DMS53 (cell line): ENCODE results near the gene THBS4.
"Not testable (repeated sequence)": the region's sequence is repeated elsewhere in the genome, so short reads cannot be mapped to it uniquely, and the experiment has no call there.

Experiments used
- DNase-seq: peaks from one replicate; lab custom pipeline; 2025; lab: John Stamatoyannopoulos, UW

The THBS4 gene

DNA sequence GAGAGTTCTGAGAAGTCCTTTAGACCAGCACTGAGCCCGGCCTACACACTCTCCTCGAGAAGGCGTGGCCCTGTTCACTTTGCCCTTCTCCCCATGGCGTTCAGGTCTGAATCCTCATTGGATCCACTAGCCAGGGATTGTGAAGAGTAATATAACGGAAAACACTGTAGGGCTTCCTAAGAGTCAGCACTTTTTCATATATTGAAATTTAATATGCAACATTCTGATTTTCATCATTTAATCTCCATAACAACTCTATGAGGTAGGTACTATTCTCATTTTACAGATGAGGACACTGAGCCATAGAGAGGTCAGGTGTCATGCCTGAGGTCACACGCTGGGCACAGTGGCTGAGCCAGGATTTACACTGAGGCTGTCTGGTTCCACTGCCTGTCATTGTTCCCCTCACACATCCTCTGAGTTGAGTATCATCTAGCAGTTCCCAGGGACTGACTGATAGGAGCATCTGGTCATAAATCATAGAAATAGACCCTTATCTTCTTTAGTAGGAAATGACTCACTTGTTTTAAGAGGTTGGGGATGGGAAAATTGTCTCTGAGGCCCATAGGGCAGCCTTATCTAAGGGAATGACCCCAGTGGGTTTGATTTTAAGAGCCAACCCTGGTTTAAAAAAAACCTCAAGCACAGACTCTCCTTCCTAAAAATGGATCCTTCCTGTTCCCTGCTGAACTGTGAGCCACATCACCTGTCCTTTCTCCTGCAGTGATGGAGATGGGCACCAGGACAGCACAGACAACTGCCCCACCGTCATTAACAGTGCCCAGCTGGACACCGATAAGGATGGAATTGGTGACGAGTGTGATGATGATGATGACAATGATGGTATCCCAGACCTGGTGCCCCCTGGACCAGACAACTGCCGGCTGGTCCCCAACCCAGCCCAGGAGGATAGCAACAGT, 41.2 kb downstream of the THBS4 start:
- peak; percentile 40 for DNase-seq

DNA sequence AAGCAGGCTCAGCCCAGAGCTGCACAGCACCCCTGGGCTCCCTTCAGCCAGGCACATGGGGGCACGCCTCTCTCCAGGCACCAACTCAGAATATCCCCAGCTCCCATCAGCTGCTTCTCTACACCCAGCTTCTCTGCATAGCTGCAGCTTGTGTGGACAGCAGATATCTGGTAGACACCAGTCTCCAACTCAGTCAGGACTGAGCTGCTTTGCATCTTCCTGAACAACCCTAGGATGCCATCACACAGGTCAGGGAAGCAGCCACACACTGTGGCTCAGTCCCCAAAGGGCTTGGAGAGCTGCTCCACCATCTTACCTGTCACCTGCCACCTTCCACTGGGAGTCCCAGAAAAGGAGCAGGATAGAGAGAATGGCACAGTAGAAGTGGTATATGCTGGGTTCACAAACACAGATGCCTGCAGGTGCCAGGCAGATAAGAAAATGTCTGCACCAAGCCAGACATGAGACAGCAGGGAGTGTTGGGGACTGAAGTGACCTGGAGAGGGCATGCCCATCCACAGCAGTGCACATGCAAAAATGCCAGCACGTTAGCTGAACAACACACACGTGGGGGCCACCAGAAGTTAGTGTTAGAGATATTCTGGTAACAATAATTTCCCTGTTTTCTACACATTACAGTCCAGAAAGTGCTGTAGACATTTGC, 42.0 kb downstream of the THBS4 start:
- no peak for DNase-seq

DNA sequence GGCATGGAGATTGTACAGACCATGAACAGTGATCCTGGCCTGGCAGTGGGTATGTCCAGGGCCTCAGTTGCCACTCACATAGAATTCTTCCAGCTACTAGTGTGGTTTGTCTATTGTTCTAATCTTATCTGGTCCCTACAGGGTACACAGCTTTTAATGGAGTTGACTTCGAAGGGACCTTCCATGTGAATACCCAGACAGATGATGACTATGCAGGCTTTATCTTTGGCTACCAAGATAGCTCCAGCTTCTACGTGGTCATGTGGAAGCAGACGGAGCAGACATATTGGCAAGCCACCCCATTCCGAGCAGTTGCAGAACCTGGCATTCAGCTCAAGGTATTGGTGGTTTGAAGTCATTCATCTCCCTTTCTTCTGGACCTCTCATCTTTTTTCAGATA, 43.8 kb downstream of the THBS4 start:
- DNase-seq: no peak

DNA sequence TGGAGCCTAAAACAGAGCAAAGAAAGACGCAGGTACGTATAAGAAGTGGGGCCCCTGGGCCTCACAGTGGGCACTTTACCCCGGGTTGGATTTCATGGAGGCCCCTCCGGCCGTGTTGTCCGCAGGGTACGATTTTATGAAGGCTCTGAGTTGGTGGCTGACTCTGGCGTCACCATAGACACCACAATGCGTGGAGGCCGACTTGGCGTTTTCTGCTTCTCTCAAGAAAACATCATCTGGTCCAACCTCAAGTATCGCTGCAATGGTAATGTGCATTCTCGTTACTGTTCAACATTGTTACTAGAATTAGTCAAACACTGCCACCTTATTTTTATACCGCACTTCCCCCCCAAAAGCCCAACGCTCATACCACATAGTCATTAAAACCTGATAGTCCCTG, 47.1 kb downstream of the THBS4 start:
- no peak for DNase-seq

DNA sequence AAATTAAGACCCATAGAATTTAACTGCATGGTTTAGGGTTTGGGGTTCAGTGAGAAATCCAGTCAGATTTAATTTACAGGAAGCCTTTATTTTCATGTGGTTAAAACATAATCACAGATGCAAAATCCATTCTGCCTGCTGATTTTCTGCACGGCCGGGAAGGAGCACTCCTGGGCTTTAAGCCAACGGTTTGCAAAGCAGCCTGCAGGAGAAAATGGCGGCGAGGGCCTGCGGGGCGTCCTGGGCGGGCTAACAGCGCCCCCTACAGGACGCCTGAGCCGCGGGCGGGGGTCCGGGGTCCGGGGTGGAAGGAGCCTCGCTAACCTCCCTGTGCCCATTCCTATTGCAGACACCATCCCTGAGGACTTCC, 47.6 kb downstream of the THBS4 start:
- peak; percentile 90 for DNase-seq

DNA sequence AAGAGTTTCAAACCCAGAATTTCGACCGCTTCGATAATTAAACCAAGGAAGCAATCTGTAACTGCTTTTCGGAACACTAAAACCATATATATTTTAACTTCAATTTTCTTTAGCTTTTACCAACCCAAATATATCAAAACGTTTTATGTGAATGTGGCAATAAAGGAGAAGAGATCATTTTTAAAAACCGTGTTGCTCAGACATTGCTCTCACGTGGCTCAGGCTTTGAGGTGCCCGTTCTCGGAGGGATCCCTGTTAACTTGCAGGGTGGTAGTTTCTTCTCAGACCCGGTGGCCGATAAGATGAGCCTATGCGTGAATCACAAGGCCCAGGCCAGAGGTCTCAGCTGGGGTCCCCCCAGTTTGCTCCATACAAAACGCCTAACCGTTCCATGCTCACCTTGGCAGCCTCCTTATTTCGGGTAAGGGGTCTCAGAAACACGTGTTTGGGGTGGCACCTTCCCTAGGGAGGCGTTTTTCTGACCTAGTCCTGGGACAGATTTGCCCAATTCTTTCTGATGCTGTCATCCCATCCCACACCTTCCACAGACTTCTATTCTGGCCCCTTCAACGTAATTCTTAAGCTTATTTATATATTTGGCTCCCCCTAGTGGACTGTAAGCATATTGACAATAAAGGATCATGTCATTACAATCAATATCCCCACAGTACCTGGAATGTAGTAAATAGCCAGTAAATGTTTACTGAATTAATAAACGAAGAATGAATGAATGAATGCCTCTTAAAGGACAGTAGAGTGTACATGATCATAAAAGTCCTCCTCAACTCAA, 48.1 kb downstream of the THBS4 start:
- peak; percentile 91 for DNase-seq

DNA sequence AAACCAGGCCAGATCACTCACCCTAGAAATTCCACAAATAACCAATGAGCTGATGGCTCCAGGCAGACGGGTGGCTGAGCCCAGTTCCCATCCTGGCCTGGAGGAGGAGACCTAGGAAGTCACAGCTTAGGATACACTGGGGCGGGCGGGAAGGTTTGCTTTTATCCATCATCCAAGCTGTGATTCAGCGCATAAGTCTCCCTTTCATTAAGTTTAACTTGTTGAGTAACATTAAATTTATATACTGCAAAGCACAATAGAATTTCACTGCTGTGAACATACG, 55.7 kb downstream of the THBS4 start:
- DNase-seq: no peak

DNA sequence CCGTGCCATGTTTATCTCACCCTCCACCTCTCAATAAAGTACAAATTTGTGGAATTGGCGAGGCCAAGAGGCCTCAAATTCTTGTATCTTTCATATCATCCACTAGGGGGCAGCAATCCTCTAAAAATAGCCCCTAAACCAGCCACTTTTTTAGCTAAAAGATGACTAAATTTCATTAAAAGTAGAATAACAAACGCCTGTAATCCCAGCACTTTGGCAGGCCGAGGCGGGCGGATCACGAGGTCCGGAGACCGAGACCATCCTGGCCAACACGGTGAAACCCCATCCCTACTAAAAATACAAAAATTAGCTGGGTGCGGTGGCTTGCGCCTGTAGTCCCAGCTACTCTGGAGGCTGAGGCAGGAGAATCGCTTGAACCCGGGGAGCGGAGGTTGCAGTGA, 56.6 kb downstream of the THBS4 start:
- DNase-seq: peak; percentile 74

DNA sequence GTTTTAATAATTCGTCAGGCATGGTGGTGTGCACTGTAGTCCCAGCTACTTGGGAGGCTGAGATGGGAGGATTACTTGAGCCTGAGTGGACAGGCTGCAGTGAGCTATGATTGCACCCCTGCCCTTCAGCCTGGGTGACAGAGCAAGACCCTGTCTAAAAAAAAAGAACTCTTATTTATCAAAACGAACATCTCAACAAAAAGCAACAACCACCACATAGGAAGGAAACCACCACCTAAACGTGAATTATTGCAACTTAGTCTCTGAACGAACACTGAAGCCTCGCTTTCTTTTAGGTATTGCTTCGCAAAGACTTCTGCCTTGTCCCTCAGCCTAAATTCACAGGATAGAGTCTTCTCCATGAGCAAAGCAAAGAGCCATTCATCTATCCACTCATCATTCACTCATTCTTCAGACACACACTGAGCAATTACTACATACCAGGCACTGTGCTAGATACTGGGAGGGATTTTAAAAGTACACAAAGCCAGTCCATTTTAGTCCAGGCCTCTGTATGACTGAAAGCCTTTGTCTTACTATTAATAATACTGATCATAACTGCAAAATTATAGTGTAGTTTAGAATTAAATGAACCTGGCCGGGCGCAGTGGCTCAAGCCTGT, 57.4 kb downstream of the THBS4 start:
- DNase-seq: no peak

DNA sequence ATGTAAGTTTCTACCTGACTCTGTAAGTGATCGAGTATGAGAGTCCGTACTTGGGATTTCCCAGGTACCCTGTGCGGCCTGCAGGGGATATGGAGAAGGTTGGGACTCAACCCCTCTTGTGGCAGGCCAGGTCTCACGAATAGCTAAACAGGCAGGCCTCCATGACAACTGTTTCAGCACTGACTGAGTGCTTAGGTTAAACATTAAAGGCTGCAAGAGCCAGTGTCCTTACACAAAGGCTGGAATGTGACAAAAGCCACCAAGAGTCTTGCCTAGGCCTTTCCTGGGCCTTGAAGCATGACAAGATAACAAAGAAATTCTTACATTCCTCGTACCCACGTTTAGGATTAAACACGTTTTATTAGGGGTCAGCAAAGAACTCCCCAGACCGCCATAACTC, 58.6 kb downstream of the THBS4 start:
- peak; percentile 23 for DNase-seq

DNA sequence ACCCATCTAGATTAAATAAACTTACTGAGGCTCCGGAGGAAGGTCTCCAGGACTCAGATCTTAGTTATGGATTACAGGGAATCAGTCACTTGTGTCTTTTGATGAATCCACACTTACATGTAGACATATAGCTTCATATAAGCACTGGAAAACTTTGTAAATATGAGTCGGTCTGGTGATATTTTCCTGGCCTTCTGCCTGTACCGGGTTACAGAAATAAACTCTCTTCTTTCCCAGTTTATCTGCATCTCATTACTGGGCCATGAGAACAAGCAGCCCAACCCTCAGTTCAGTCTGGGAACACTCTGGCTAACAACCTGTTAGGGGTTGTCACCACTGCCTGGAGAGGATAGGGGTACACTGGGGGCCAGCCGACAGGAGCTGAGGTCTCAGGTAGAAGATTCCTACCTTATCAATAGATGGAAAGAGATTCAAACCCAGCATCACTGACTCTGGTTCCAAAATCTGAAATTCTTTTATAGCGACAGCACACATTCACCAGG, 59.1 kb downstream of the THBS4 start:
- no peak for DNase-seq

DNA sequence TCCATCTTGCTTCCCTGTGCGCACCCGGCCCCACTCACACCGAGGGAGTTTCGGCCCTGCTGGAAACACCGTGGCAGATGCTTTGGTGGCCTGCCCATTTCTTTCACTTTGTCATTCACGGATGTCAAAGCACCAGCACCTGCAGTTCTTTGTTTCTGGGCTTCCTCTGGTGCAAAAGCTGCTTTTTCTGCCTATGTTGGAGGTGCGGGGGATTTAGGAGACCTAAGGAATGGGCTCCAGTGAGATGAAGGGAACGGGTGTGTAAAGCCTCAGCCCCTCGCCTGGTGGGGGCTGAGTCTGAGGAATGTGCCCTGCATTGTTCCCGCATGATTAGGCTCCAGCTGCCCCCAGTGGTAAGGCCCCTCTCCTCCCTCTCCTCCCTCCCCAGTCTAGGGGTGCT, 62.3 kb downstream of the THBS4 start:
- no peak for DNase-seq

DNA sequence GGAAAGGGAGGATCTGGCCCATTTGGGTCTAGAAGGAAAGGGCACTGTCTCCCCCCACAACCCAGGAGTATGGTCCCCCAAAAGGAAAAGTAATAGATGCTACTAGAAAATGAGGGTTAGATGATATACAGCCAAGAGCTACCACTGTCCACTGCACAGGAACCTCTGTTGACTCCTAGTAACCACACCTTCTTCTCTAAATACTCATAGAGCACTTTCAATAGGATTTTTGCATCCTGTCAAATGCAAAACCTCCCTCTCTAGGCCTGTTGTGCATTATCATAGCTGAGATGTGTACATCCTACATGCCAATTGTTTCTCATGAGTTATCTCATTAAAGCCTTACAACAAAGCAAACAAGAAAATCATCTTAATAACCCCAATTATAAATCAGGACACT, 66.8 kb downstream of the THBS4 start:
- no peak for DNase-seq

DNA sequence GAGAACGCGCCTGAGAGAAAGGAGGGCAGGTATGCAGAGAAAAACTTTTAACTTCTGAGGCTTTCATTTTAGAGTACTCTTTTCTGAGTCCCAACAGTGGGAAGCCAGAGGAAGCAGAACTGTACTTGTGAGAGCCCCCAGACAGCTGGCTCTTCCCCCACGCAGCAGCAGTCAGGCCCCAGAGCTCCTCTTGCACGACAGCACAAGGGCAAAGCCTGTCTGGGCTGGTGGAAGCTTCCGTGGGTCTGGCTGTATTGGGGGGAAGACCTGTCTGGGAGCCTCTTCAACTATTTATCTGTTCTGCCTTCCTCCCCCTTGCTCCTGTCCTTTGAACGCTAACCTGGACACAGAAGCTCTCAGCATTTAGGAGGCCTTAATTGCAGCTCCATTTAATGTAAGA, 68.2 kb downstream of the THBS4 start:
- no peak for DNase-seq

DNA sequence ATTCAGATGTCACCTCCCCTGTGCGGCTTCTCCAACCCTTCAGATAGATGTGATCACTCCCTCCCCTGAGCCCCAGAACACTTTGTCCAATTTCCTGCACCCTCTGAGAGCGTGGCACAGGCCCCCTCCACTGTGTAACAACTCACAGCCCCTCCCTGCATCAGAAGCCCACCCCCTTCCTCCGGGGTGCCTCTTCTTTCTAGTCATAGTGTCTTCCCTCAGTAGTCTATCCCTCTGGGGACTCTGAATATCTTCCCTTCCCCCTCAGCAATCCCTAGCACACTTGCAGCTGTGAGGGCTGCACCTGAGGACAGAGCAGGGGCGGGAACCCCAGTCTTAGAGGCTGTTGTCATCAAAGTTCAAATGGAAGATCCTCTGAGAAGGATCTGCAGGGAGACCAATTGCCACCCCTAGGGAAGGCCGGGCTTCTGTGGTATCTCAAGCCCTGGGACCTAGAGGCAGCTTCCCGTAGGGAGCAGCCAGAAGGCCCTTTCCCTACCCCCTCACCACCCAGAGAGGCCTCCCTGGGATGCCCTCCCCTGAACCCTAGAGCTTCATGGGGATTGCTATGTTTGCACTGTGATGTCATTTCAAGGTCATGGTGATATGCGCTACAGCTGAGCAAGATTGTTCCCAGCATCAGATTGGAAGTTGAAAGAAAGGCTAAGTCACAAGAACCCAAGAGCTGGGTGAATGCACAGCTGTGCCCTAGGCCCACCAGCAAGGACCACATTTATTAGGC, 70.7 kb downstream of the THBS4 start:
- DNase-seq: no peak

DNA sequence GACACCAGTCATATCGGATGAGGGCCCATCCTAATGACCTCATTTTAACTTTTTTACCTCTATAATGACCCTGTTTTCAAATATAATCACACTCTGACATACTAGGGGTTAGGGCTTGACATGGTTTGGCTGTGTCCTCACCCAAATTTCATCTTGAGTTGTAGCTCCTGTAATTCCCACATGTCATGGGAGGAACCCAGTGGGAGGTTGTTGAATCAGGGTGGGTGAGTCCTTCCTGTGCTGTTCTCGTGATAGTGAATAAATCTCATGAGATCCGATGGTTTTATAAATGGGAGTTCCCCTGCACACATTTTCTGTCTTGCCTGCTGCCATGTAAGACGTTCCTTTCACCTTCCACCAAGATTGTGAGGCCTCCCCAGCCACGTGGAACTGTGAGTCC, 71.8 kb downstream of the THBS4 start:
- no peak for DNase-seq

DNA sequence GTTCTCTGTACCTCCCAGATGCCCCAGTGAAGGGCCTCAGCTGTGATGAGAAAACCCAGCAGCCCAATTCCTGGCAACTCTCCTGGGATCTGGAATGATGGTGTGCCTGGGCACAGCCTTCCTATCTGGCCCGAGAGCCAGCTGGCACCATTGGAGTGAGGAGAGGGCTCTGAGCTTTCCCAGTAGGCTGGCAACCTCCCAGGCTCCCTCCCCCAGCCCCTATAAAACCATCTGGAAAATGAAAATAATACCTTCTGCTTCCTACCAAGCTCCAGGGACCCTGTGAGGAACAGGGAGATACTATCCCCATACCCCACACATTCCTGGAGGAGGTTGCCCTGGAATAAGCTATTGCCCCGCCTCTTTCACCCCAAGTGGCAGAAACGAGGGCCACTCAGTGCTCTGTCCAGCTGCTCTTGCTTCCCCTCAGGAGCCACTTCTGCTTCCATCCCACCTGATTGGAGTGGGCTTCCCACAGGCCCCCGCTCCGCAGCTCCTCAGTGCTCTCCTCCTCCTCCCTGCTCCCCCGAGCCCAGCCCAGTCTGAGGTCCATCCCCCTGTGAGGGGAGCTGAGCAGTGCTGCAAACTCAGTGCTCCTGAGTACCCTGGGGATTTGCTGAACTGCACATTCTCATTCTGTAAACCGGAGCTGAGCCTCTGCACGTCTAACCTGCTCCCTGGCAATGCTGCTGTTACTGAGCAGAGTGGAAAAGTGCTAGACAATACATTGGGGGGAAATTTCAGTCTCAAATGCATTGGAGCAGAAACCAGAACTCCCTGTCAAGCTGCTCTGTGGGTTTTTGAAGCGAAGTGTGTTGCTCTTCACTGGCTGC, 74.7 kb downstream of the THBS4 start:
- no peak for DNase-seq

DNA sequence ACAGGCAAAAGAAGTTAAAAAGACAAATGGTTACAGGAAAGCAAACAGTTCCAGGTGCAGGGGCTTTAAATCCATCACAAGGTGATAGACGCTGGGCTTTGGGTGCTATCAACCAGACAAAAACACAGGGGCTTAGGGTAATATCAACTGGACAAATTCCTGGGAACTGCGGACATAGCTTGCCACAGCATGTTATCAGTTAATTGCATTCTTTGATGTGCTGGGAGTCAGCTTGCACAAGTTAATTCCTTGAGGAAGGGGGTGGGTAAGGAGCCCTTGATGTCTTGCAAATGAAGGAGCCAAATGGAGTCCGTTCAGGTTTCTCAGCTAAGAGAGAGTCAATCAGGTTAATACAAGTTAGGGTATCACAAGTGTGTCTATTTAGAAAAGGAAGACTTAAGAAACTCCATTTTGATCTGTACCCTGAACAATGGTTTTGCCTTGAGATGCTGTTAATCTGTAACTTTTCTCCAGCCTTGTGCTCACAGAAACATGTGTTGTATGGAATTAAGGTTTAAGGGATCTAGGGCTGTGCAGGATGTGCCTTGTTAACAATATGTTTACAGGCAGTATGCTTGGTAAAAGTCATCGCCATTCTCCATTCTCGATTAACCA, 76.3 kb downstream of the THBS4 start:
- not testable (repeated sequence) for DNase-seq

DNA sequence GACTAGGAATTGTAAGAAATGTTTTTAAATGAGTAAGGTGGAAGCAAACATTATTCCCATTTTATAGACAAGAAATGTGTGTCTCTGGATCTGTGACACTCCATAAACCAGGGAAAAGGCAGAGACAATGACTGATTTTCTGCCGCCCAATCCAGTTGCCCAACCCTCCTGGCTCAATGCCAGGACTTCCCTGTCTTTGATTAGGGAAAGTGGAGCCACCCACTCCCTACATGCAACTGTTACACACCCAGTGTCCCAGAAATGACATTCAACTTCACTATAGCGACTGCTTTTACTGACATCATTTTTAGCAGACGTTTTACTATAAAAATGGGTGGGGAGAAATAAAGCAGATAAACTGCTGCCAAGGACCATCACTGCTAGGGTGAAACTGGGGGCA, 79.7 kb downstream of the THBS4 start:
- no peak for DNase-seq

DNA sequence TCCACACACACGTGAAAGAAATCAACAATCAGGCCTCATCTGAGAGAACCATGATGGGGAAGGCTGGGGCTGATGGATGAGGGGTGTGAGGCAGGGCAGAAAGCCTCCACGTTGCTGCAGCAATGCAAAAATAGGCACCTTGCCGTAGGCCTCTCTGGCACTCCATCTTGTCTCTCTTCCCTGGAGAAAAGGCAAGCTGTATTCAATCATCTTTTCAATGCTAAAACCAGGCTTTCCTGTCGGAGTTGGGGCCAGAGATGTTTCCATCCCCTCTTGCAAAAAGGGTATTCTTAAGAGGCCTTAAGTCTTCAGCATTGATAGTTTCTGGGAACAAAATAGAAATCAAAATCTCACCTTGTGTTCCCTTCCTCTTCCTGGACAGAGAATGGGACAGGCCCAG, 80.9 kb downstream of the THBS4 start:
- no peak for DNase-seq
